ENCODE measurements around the gene CDH4.
"Not testable (repeated sequence)": the region's sequence is repeated elsewhere in the genome, so short reads cannot be mapped to it uniquely, and the experiment has no call there.

The CDH4 gene

GRCh38 chr20:61439251-61439650 is 187.2 kb downstream of the CDH4 start:
- DNase-seq (ENCODE audit: low read depth): no peak

DNA sequence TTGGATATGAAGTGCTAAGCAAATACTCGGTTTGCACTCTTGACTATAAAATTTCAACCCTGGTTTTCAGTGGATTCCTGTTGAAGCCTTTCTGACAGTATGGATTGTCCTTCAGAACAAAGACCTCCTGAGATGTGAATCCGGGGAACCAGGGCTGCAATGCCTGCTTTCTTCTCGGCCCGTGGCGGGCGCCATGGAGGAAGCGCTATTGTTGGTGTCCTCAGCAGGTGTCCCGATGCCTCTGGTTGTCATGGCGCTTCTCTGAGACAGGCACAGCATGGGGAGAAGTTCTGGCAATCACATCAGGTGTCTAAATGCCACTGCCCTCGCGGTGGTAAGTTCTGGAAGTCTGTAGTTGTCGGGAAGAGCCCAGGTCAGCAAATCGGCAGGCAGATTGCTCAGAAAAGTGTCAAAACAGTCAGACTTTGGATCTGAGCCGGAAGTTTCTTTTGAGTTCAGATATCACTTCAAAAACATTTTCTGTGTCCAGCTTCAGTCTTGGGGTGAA is 188.5 kb downstream of the CDH4 start:
- DNase-seq (ENCODE audit: low read depth): no peak

DNA sequence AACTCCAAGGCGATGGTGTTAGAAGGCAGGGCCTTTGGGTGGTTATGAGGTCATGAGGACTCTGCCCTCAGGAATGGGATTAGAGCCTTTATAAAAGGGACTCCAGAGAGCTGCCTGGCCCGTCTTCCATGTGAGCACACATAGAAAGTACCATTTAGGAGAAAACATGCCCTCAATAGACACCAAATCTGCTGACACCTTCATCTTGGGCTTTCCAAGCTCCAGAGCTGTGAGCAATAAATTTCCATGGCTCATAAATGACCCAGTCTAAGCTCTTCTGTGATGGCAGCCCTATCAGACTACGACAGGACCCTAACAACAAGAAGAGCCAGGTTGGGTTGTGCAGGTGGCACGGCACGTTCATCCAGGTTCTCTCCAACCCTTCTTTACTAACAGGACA is 189.5 kb downstream of the CDH4 start:
- DNase-seq (ENCODE audit: low read depth): no peak

GRCh38 chr20:61442075-61442670 is 190.1 kb downstream of the CDH4 start:
- DNase-seq (ENCODE audit: low read depth): no peak

DNA sequence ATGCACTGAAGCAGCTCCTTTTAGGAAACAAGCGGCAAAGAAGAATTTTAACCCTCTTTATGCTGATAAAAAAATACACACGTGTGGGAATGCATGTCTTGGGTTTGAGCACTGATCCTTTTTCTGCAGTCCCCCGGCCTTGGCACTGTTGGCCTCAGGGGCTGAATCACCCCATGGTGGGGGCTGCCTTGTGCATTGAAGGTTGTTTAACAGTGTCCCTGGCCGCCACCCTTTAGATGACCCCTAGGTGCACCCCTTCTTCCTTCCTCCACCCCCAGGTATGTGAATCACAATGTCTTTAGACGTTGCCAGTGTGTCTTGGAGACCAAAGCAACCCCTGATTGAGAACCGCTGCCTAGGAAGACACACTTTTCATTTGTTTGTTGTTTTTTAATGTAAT is 190.7 kb downstream of the CDH4 start:
- no peak for DNase-seq (ENCODE audit: low read depth)

GRCh38 chr20:61443443-61444126 is 191.5 kb downstream of the CDH4 start:
- no peak for DNase-seq (ENCODE audit: low read depth)

GRCh38 chr20:61444637-61445036 is 192.6 kb downstream of the CDH4 start:
- DNase-seq (ENCODE audit: low read depth): no peak

DNA sequence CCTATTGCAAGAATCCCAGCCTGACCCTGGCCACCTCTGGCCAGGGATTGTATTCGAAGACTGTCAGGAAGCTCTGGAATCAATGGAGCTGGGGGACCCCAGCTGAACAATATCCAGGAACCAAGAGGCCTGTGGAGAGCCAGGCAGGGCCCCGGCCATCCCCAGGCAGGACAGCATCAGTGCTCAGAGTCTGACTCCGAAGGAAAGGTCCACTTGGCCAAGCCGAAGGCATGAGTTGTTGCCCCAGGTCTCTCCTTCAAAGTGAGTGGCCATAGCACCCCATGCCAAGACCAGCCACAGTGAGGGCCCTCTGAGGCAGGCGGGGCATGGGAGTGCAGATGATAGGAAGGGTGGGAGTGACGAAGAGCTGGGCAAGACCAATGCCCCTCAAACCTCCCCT is 193.1 kb downstream of the CDH4 start:
- DNase-seq (ENCODE audit: low read depth): no peak

DNA sequence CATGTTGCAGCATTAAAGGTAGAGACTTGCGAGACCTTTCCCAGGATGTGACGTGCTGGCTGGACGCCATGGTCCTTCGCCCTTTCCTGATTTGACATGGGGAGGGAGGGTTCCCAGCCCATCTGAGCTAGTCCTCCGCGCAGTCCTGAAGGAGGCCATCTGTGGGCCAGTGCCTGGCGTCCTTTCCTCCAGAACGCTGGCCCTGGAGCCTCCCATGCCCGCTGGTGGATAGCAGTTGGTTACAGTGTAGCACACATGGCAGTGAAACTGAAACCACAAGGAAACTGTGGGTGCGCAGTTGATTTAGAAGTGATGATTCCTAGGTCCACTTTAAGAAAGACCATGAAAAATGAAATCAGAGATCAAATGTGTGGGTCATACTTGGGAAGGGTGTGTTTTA is 193.7 kb downstream of the CDH4 start:
- no peak for DNase-seq (ENCODE audit: low read depth)

- DNase-seq (ENCODE audit: low read depth): no peak
Measured at GRCh38 chr20:61447952-61448351, 195.9 kb downstream of the CDH4 start.

DNA sequence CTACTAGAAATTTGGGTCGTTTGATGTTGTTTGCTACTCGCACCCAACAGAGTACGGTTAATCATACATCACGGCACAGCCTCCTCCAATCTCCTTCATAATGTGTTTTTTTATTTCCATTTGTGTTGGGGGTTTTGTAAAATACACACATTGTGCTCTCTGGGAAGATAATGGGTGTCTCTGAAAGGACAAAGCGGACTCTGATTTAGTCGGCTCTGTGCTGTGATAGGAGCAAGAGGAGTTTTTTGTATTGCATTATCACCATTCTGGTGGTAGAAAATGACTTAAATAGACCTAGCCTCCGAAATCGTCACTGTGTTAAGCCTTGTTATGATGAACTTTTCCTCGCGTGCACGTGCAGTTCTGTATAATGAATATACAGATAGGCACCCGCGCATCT is 196.3 kb downstream of the CDH4 start:
- DNase-seq (ENCODE audit: low read depth): no peak

- no peak for DNase-seq (ENCODE audit: low read depth)
Measured at GRCh38 chr20:61449057-61449609, 197.1 kb downstream of the CDH4 start.

GRCh38 chr20:61449916-61450315 is 197.9 kb downstream of the CDH4 start:
- no peak for DNase-seq (ENCODE audit: low read depth)

- DNase-seq (ENCODE audit: low read depth): no peak
Measured at GRCh38 chr20:61450549-61450948, 198.5 kb downstream of the CDH4 start.

GRCh38 chr20:61451009-61451408 is 198.9 kb downstream of the CDH4 start:
- no peak for DNase-seq (ENCODE audit: low read depth)

DNA sequence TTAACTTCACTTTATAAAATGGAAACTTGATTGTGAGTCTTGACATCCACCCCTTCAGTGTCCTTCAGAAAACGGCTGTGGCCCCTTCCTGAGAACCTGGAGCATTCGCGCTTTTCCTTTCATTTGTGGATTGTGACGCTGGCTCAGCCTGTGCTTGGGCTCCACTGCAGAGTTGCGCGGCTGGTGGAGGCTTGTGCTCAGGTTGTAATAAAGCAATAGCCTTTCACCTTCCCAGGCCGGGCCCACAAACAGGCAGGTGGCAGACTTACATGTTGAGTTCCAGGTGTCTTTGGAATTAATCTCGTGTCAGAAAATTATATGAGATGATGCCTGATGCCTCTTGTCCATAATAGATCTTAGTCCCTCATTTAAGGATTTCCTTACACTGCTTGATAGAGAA is 199.9 kb downstream of the CDH4 start:
- no peak for DNase-seq (ENCODE audit: low read depth)

- DNase-seq (ENCODE audit: low read depth): no peak
Measured at GRCh38 chr20:61453219-61453618, 201.2 kb downstream of the CDH4 start.

- DNase-seq (ENCODE audit: low read depth): not testable (repeated sequence)
Measured at GRCh38 chr20:61453623-61454022, 201.6 kb downstream of the CDH4 start.

GRCh38 chr20:61454053-61454452 is 202.0 kb downstream of the CDH4 start:
- DNase-seq (ENCODE audit: low read depth): no peak

DNA sequence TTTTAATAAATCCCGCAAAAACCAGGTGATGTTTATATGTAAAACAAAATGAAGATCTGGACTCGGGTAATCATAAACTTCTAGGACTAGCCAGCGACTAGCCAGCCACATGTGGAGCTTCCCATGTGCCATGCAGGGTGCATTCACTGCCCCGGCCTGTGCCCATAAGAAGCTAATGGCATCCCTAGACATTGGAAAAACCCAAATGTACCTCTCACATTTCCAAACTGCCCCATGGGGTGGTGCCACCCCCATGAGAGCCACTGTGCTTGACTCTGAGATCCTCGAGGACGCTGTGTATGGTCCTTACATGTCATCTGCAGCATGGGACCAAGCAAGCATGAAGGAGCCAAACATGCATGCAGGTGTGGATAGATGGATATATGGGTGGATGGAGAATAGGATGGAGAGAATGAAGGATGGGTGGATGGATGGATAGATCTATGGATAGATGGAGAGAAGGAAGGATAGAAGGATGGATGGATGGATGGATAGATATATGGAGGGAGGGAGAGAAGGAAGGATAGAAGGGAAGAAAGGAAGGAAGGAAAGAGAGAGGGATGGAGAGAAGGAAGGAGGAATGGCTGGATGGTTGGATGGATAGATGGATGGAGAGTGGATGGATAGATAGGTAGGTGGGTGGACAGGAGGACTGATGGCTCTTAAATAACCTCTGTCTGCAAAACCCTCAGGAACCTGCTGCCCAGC is 203.6 kb downstream of the CDH4 start:
- no peak for DNase-seq (ENCODE audit: low read depth)

GRCh38 chr20:61457725-61458124 is 205.7 kb downstream of the CDH4 start:
- DNase-seq (ENCODE audit: low read depth): no peak

DNA sequence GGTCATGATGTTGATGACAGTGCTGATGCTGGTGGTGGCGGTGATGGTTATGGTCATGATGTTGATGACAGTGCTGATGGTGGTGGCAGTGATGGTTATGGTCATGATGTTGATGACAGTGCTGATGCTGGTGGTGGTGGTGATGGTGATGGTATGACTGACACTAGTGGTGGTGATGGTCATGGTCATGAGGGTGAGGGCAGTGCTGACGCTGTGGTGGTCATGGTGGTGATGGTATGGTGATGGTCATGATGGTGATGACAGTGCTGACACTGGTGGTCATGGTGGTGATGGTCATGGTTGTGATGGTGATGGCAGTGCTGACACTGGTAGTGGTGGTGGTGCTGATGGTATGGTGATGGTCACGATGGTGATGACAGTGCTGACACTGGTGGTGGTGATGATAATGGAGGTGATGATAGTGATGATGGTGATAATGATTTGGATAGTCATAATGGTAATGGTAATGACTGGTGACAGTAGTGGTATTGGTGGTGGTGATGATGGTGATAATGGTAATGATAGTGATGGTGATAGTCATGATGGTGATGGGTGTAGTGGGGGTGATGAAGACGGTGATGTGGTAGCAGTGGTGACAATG is 206.2 kb downstream of the CDH4 start:
- no peak for DNase-seq (ENCODE audit: low read depth)

DNA sequence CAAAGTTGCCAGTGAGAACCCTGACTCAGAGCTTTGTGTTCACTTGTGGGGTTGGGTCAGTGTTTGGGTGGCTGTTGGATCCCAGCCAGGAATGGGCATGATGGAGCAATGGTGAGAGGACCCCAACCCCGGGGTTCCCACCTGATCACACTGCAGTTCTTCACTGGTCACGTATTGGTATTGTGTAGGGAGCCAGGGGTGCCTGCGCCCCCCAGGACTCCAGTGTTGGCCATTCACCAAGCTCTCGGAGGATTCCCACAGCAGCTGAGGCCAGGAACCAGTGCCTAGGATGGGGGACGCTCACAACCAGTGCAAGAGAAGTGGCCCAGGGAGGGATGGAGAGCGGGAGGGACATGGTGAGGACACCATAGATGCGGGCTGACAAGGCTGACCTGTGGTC is 207.2 kb downstream of the CDH4 start:
- DNase-seq (ENCODE audit: low read depth): no peak
